Activated naive CD4-positive, alpha-beta T cell treated with anti-CD3 and anti-CD28 coated beads, Interleukin-2, amount 50 U/mL, for 24 hours (primary cell): ENCODE results near the gene ZNF484.
A peak's percentile ranks its signal among the peaks of the same experiment; 100 is the strongest.
"Not testable (repeated sequence)": the region's sequence is repeated elsewhere in the genome, so short reads cannot be mapped to it uniquely, and the experiment has no call there.

Experiments
- H3K27ac Mint-ChIP-seq: one replicate; pipeline ENCODE4 v1.8.0; 2021; ENCODE audit warnings: mild to moderate bottlenecking, mixed read lengths
- H3K27me3 Mint-ChIP-seq: one replicate; pipeline ENCODE4 v1.8.0; 2021; ENCODE audit warnings: mixed read lengths
- H3K36me3 Mint-ChIP-seq: one replicate; pipeline ENCODE4 v1.8.0; 2021; ENCODE audit warnings: mixed read lengths
- H3K4me1 Mint-ChIP-seq: one replicate; pipeline ENCODE4 v1.8.0; 2021; ENCODE audit warnings: mixed read lengths
- H3K4me3 Mint-ChIP-seq: one replicate; pipeline ENCODE4 v1.8.0; 2021; ENCODE audit warnings: mild to moderate bottlenecking, mixed read lengths
- H3K9me3 Mint-ChIP-seq: one replicate; pipeline ENCODE4 v1.8.0; 2021; ENCODE audit warnings: mixed read lengths

ZNF484 gene

GRCh38 chr9:92877531-92878430, at the start of gene ZNF484:
Gene ZNF484, minus strand, starts transcription at chr9:92878038. Its CDS starts 3,009 bp downstream, at chr9:92875029.
- H3K27me3 Mint-ChIP-seq: no peaks in the 10 kb centered on the region
- peaks cover 5% of the 10 kb centered on the region for H3K9me3 Mint-ChIP-seq
- peak within 1 kb of the TSS; percentile 100 for H3K4me3 Mint-ChIP-seq
- peaks cover 50% of the 10 kb centered on the region for H3K4me1 Mint-ChIP-seq
- peak within 1 kb of the TSS; percentile 100 for H3K27ac Mint-ChIP-seq
- H3K36me3 Mint-ChIP-seq: peaks cover 4% of the 10 kb centered on the region

- H3K9me3 Mint-ChIP-seq: no peaks in the 10 kb centered on the region
- H3K27ac Mint-ChIP-seq: no peak overlapping the region
- peaks cover 21% of the 10 kb centered on the region for H3K4me1 Mint-ChIP-seq
- no peaks in the 10 kb centered on the region for H3K36me3 Mint-ChIP-seq
- no peak overlapping the region for H3K4me3 Mint-ChIP-seq
- H3K27me3 Mint-ChIP-seq: no peaks in the 10 kb centered on the region
These were observed 42.6 kb upstream of the ZNF484 start for GRCh38 chr9:92920437-92920836.

- no peak overlapping the region for H3K27ac Mint-ChIP-seq
- H3K4me3 Mint-ChIP-seq: no peak overlapping the region
- no peaks in the 10 kb centered on the region for H3K27me3 Mint-ChIP-seq
- H3K4me1 Mint-ChIP-seq: peaks cover 21% of the 10 kb centered on the region
- H3K9me3 Mint-ChIP-seq: no peaks in the 10 kb centered on the region
- H3K36me3 Mint-ChIP-seq: no peaks in the 10 kb centered on the region
These were observed 39.5 kb upstream of the ZNF484 start for GRCh38 chr9:92917176-92917800.

- Mint-ChIP-seq H3K4me3 (no peak overlapping the region), H3K4me1 (peaks cover 5% of the 10 kb centered on the region), H3K27ac (no peak overlapping the region), H3K27me3 (no peaks in the 10 kb centered on the region), H3K9me3 (no peaks in the 10 kb centered on the region), H3K36me3 (no peaks in the 10 kb centered on the region)
These were observed 34.0 kb upstream of the ZNF484 start for GRCh38 chr9:92911511-92912475.

- H3K4me3 Mint-ChIP-seq, H3K27ac Mint-ChIP-seq, H3K36me3 Mint-ChIP-seq, H3K9me3 Mint-ChIP-seq, H3K27me3 Mint-ChIP-seq, H3K4me1 Mint-ChIP-seq: not testable (repeated sequence)
These were observed 27.3 kb upstream of the ZNF484 start for GRCh38 chr9:92905137-92905536.

GRCh38 chr9:92897323-92897722, 19.5 kb upstream of the ZNF484 start:
- no peaks in the 10 kb centered on the region for H3K27me3 Mint-ChIP-seq
- no peak overlapping the region for H3K27ac Mint-ChIP-seq
- no peaks in the 10 kb centered on the region for H3K36me3 Mint-ChIP-seq
- no peak overlapping the region for H3K4me3 Mint-ChIP-seq
- H3K4me1 Mint-ChIP-seq: peaks cover 10% of the 10 kb centered on the region
- H3K9me3 Mint-ChIP-seq: no peaks in the 10 kb centered on the region

- no peaks in the 10 kb centered on the region for H3K27me3 Mint-ChIP-seq
- no peak overlapping the region for H3K27ac Mint-ChIP-seq
- H3K9me3 Mint-ChIP-seq: no peaks in the 10 kb centered on the region
- no peaks in the 10 kb centered on the region for H3K36me3 Mint-ChIP-seq
- no peak overlapping the region for H3K4me3 Mint-ChIP-seq
- H3K4me1 Mint-ChIP-seq: peaks cover 10% of the 10 kb centered on the region
These were observed 18.1 kb upstream of the ZNF484 start for GRCh38 chr9:92895812-92896436.

GRCh38 chr9:92894711-92895362, 17.0 kb upstream of the ZNF484 start:
- Mint-ChIP-seq H3K4me1 (peaks cover 13% of the 10 kb centered on the region), H3K27me3 (no peaks in the 10 kb centered on the region), H3K4me3 (no peak overlapping the region), H3K9me3 (no peaks in the 10 kb centered on the region), H3K36me3 (no peaks in the 10 kb centered on the region), H3K27ac (no peak overlapping the region)

- H3K27me3 Mint-ChIP-seq, H3K4me3 Mint-ChIP-seq, H3K27ac Mint-ChIP-seq, H3K36me3 Mint-ChIP-seq, H3K9me3 Mint-ChIP-seq: not testable (repeated sequence)
- peaks cover 20% of the 10 kb centered on the region for H3K4me1 Mint-ChIP-seq
These were observed 16.2 kb upstream of the ZNF484 start for GRCh38 chr9:92893916-92894610.

GRCh38 chr9:92892276-92892675, 14.4 kb upstream of the ZNF484 start:
- not testable (repeated sequence) for H3K27me3 Mint-ChIP-seq, H3K36me3 Mint-ChIP-seq, H3K27ac Mint-ChIP-seq, H3K9me3 Mint-ChIP-seq, H3K4me3 Mint-ChIP-seq
- peaks cover 37% of the 10 kb centered on the region for H3K4me1 Mint-ChIP-seq

GRCh38 chr9:92890761-92891160, 12.9 kb upstream of the ZNF484 start:
- Mint-ChIP-seq H3K36me3 (no peaks in the 10 kb centered on the region), H3K27me3 (no peaks in the 10 kb centered on the region), H3K4me3 (no peak overlapping the region)

GRCh38 chr9:92887880-92888338, 10.1 kb upstream of the ZNF484 start:
- Mint-ChIP-seq H3K4me3 (peak overlapping the region; percentile 24), H3K27me3 (no peaks in the 10 kb centered on the region), H3K9me3 (no peaks in the 10 kb centered on the region), H3K36me3 (no peaks in the 10 kb centered on the region), H3K27ac (peak overlapping the region; percentile 15), H3K4me1 (peaks cover 58% of the 10 kb centered on the region)

More at GRCh38 chr9:92890761-92891160, 12.9 kb upstream of the ZNF484 start:
- H3K27ac Mint-ChIP-seq: no peak overlapping the region
- H3K4me1 Mint-ChIP-seq: peaks cover 46% of the 10 kb centered on the region
- H3K9me3 Mint-ChIP-seq: no peaks in the 10 kb centered on the region

GRCh38 chr9:92886846-92887610, 9.2 kb upstream of the ZNF484 start:
- not testable (repeated sequence) for H3K27me3 Mint-ChIP-seq, H3K9me3 Mint-ChIP-seq, H3K27ac Mint-ChIP-seq, H3K36me3 Mint-ChIP-seq
- peak overlapping the region; percentile 24 for H3K4me3 Mint-ChIP-seq
- H3K4me1 Mint-ChIP-seq: peaks cover 55% of the 10 kb centered on the region
